Body of pancreas (tissue), 4 donors: ENCODE results near the gene CCDC201. TPM values are rescaled to one million over a fixed set of nuclear protein-coding genes. Genes with fewer than 3 reads are reported as not detected.

Experiments used
- ATAC-seq: fragments of 150-250 bp; one replicate; pipeline ENCODE4 v1.9.1; 2016
- DNase-seq, 4 donors: peaks; one replicate each; pipeline ENCODE4 v3.0.0-alpha.2; 2019
- H3K27ac ChIP-seq, 4 donors: fragments of 200-600 bp; sonication (generic); 1 replicate in 3 of 4; 2 replicates in 1 of 4; pipeline versions ENCODE4 v1.5.1 to v1.6.1; 2016 to 2019; ENCODE audit warnings: mild to moderate bottlenecking in 1 of 4, mixed read lengths in 1 of 4, moderate library complexity in 1 of 4
- H3K27me3 ChIP-seq, 2 donors: fragments of 200-600 bp; sonication (generic); one replicate each; pipeline ENCODE4 v1.6.0; 2016; ENCODE audit warnings: mild to moderate bottlenecking in 1 of 2
- H3K36me3 ChIP-seq, 2 donors: fragments of 200-600 bp; sonication (generic); replicated peaks in 1 of 2; 2 replicates each; pipeline ENCODE4 v1.5.1; 2016; ENCODE audit warnings: low read depth in 2 of 2; ENCODE audit not compliant: insufficient read depth in 1 of 2
- H3K4me1 ChIP-seq: fragments of 200-600 bp; sonication (generic); one replicate; pipeline ENCODE4 v1.6.0; 2016
- H3K4me3 ChIP-seq, 2 donors: fragments of 200-600 bp; sonication (generic); 1 replicate in 1 of 2; 2 replicates in 1 of 2; pipeline ENCODE4 v1.5.1; 2016 to 2019
- H3K9me3 ChIP-seq, 3 donors: fragments of 200-600 bp; sonication (generic); 1 replicate in 2 of 3; 2 replicates in 1 of 3; pipeline ENCODE4 v1.5.1; 2016
- CTCF ChIP-seq, 7 experiments: fragments of 450-650 bp in 4 of 7; fragments of 200-600 bp in 3 of 7; sonication (generic) in 3 of 7; IDR thresholded peaks; one replicate each; pipeline ENCODE4 v1.5.1; 2016 to 2019; ENCODE audit warnings: antibody characterized with exemption in 7 of 7
- POLR2A ChIP-seq, 3 donors: fragments of 450-650 bp; IDR thresholded peaks; one replicate each; pipeline ENCODE4 v1.6.1; 2016; ENCODE audit warnings: antibody characterized with exemption in 3 of 3, mild to moderate bottlenecking in 2 of 3
- WGBS, 2 donors: methylation state at CpG; one replicate each; pipeline ENCODE4 v1.1.5; 2017; 5-methylcytosine and 5-hydroxymethylcytosine counted together
- intact Hi-C: fragments of 100-400 bp; cut with DNase I; formaldehyde crosslinking; loops from one replicate; pipeline ENCODE4 v1.15.1; 2023
- total RNA-seq, 2 donors: library from RNA; depleted of rRNA; stranded (reverse); fragments of >200 nt; gene quantifications; one replicate each; pipeline ENCODE4 v1.1.0, GENCODE V29; 2016

Gene CCDC201
- total RNA-seq, 2 donors from 2014 or later, result not detected

- WGBS, 2 donors, result 18 to 41% methylated on average over 4 to 9 of the region's 14 CpGs
- H3K9me3 ChIP-seq, result no peaks in the 10 kb centered on the region
- ATAC-seq, result no peak
- TF ChIP-seq POLR2A (IDR thresholded peaks at IDR 0.05), result no peak
- TF ChIP-seq CTCF (IDR thresholded peaks at IDR 0.05), result no peak
- peaks cover 12% of the 10 kb centered on the region for H3K4me1 ChIP-seq
- peaks cover 0 to 5% of the 10 kb centered on the region in 2 donors for H3K27me3 ChIP-seq
- no peak overlapping the region for H3K27ac ChIP-seq
- no peak for DNase-seq
- no peaks in the 10 kb centered on the region for H3K36me3 ChIP-seq
- intact Hi-C loops, result no loop called here
- no peak overlapping the region for H3K4me3 ChIP-seq
These were observed 16.1 kb upstream of the CCDC201 start for GRCh38 chr7:45888993-45889366.

GRCh38 chr7:45888185-45888992 lies 15.5 kb upstream of the CCDC201 start, which contains the start of gene IGFBP1:
Gene IGFBP1 (plus strand): TSS chr7:45888488. CDS start chr7:45888653, 165 bp downstream.
- ATAC-seq (peak; percentile 18), DNase-seq (peak in 2 of 4 donors; percentile 16 to 19)
- no peaks in the 10 kb centered on the region for H3K36me3 ChIP-seq
- TF ChIP-seq POLR2A (IDR thresholded peaks at IDR 0.05), result no peak
- TF ChIP-seq CTCF (IDR thresholded peaks at IDR 0.05), result no peak
- no peak within 1 kb of the TSS for H3K27ac ChIP-seq
- H3K4me1 ChIP-seq, result peaks cover 12% of the 10 kb centered on the region
- 2 to 6% methylated on average over 5 to 70 of the region's 73 CpGs for WGBS, 2 donors
- no peaks in the 10 kb centered on the region for H3K9me3 ChIP-seq
- H3K4me3 ChIP-seq, result no peak within 1 kb of the TSS
- intact Hi-C loops, result no loop called here
- peaks cover 0 to 5% of the 10 kb centered on the region in 2 donors for H3K27me3 ChIP-seq

- no peaks in the 10 kb centered on the region for H3K36me3 ChIP-seq
- ATAC-seq (no peak), DNase-seq (no peak)
- H3K9me3 ChIP-seq, result no peaks in the 10 kb centered on the region
- H3K4me3 ChIP-seq, result no peak overlapping the region
- intact Hi-C loops, result no loop called here
- H3K27me3 ChIP-seq, result peaks cover 0 to 5% of the 10 kb centered on the region in 2 donors
- H3K4me1 ChIP-seq, result peaks cover 12% of the 10 kb centered on the region
- no peak overlapping the region for H3K27ac ChIP-seq
- TF ChIP-seq POLR2A (IDR thresholded peaks at IDR 0.05) (no peak), CTCF (IDR thresholded peaks at IDR 0.05) (no peak)
- WGBS, 2 donors, result 83 to 95% methylated on average over 5 of the region's 5 CpGs
These were observed 14.2 kb upstream of the CCDC201 start for GRCh38 chr7:45886931-45887667.

- no peak for ATAC-seq
- Histone ChIP-seq H3K27me3 (peaks cover 0 to 5% of the 10 kb centered on the region in 2 donors), H3K36me3 (no peaks in the 10 kb centered on the region), H3K9me3 (no peaks in the 10 kb centered on the region), H3K4me3 (no peak overlapping the region), H3K4me1 (peaks cover 12% of the 10 kb centered on the region), H3K27ac (no peak overlapping the region)
- TF ChIP-seq POLR2A (IDR thresholded peaks at IDR 0.05) (no peak), CTCF (IDR thresholded peaks at IDR 0.05) (no peak)
- 43% methylated on average over 4 to 7 of the region's 7 CpGs for WGBS, 2 donors
- no peak for DNase-seq
- intact Hi-C loops, result no loop called here
These were observed 12.5 kb upstream of the CCDC201 start for GRCh38 chr7:45885264-45885882.
